Osteoblast (primary cell): Measurements from ENCODE around the gene ARMC9. TPM values are rescaled to one million over a fixed set of nuclear protein-coding genes. Genes with fewer than 3 reads are reported as not detected.

ENCODE experiments used
- DNase-seq: peaks from one replicate; pipeline ENCODE4 v3.0.0; 2011; ENCODE audit warnings: low spot score, mixed read lengths; ENCODE audit not compliant: insufficient read length; ENCODE audit errors: missing footprints
- H2AFZ ChIP-seq: 2 replicates; pipeline ENCODE4 v1.6.0; 2011; ENCODE audit warnings: mild to moderate bottlenecking, low read length
- H3K27ac ChIP-seq: 2 replicates; pipeline ENCODE4 v1.5.1; 2011; ENCODE audit warnings: mild to moderate bottlenecking, low read depth, low read length, moderate library complexity
- H3K27me3 ChIP-seq: 2 replicates; pipeline ENCODE4 v1.6.0; 2012; ENCODE audit warnings: mild to moderate bottlenecking, control low read depth, inconsistent platforms, low read length, moderate library complexity; ENCODE audit not compliant: insufficient read depth
- H3K36me3 ChIP-seq: 2 replicates; pipeline ENCODE4 v1.5.1; 2011; ENCODE audit warnings: mild to moderate bottlenecking, low read length, control low read depth, moderate library complexity; ENCODE audit not compliant: insufficient read depth
- H3K4me1 ChIP-seq: 2 replicates; pipeline ENCODE4 v1.5.1; 2011; ENCODE audit warnings: mild to moderate bottlenecking, low read length, control low read depth, moderate library complexity; ENCODE audit not compliant: insufficient read depth
- H3K4me2 ChIP-seq: 2 replicates; pipeline ENCODE4 v1.6.0; 2011; ENCODE audit warnings: mild to moderate bottlenecking, low read length; ENCODE audit not compliant: insufficient read depth
- H3K4me3 ChIP-seq: fragments of 200-600 bp; sonication (generic); 3 replicates; pipeline ENCODE4 v1.5.1; 2012; ENCODE audit warnings: mild to moderate bottlenecking, low read length, inconsistent platforms; ENCODE audit not compliant: insufficient read depth
- H3K79me2 ChIP-seq: 2 replicates; pipeline ENCODE4 v1.6.0; 2012; ENCODE audit warnings: mild to moderate bottlenecking, low read length, control low read depth, inconsistent platforms; ENCODE audit not compliant: insufficient read depth
- H3K9me3 ChIP-seq: 2 replicates; pipeline ENCODE4 v1.5.1; 2011; ENCODE audit warnings: low read depth, low read length, control low read depth
- H4K20me1 ChIP-seq: 2 replicates; pipeline ENCODE4 v1.6.0; 2012; ENCODE audit warnings: mild to moderate bottlenecking, low read length, control low read depth; ENCODE audit not compliant: insufficient read depth
- CTCF ChIP-seq: IDR thresholded peaks from 2 replicates; pipeline ENCODE4 v1.5.1; 2011; ENCODE audit warnings: mild to moderate bottlenecking, low read depth, low read length, moderate library complexity; ENCODE audit errors: extremely low read depth
- total RNA-seq: library from RNA; depleted of rRNA; stranded (reverse); fragments of >200 nt; gene quantifications from 2 replicates; pipeline ENCODE4 v1.2.3, GENCODE V29; 2012

ARMC9 gene
- total RNA-seq, 1 donor = 221 TPM

DNA sequence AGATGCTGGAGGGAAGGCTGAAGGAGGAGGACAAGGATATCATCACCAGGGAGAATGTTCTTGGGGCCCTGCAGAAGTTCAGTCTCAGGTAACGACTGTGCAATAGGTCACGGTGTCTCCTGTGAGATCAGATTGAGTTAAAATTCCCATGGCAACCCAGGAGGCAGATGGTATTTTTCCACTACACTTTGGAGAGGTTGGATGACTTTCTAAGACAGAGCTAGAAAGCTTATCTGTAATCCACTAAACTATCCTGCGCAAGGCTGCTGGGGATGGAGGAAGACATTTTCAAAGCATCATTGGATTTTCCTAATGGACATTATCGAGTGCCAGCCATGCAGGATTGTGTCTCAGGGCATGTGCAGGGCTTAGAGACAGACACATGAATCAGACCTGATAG, 74.6 kb downstream of the ARMC9 start:
- no peak for DNase-seq
- no peak overlapping the region for H3K27ac ChIP-seq
- H3K4me2 ChIP-seq = no peak overlapping the region
- no peaks in the 10 kb centered on the region for H3K9me3 ChIP-seq
- no peaks in the 10 kb centered on the region for H3K4me1 ChIP-seq
- no peak overlapping the region for H3K4me3 ChIP-seq
- no peaks in the 10 kb centered on the region for H3K79me2 ChIP-seq
- no peak overlapping the region for H2AFZ ChIP-seq
- no peak for TF ChIP-seq CTCF
- H3K27me3 ChIP-seq = no peaks in the 10 kb centered on the region
- no peaks in the 10 kb centered on the region for H4K20me1 ChIP-seq
- H3K36me3 ChIP-seq = peaks cover 75% of the 10 kb centered on the region

- Histone ChIP-seq H3K36me3 (peaks cover 79% of the 10 kb centered on the region), H3K27ac (no peak overlapping the region), H2AFZ (no peak overlapping the region), H3K9me3 (no peaks in the 10 kb centered on the region), H3K4me1 (no peaks in the 10 kb centered on the region), H4K20me1 (no peaks in the 10 kb centered on the region), H3K27me3 (no peaks in the 10 kb centered on the region), H3K4me3 (no peak overlapping the region), H3K4me2 (no peak overlapping the region), H3K79me2 (no peaks in the 10 kb centered on the region)
- no peak for TF ChIP-seq CTCF
- no peak for DNase-seq
Measured at GRCh38 chr2:231276987-231277386, 78.6 kb downstream of the ARMC9 start.

- H3K4me1 ChIP-seq = no peaks in the 10 kb centered on the region
- H3K9me3 ChIP-seq = no peaks in the 10 kb centered on the region
- no peak for DNase-seq
- H3K27me3 ChIP-seq = no peaks in the 10 kb centered on the region
- no peak overlapping the region for H2AFZ ChIP-seq
- no peak for TF ChIP-seq CTCF
- H4K20me1 ChIP-seq = no peaks in the 10 kb centered on the region
- H3K36me3 ChIP-seq = peaks cover 78% of the 10 kb centered on the region
- H3K4me3 ChIP-seq = no peak overlapping the region
- H3K79me2 ChIP-seq = no peaks in the 10 kb centered on the region
- H3K4me2 ChIP-seq = no peak overlapping the region
- no peak overlapping the region for H3K27ac ChIP-seq
Measured at GRCh38 chr2:231277962-231278361, 79.5 kb downstream of the ARMC9 start.

DNA sequence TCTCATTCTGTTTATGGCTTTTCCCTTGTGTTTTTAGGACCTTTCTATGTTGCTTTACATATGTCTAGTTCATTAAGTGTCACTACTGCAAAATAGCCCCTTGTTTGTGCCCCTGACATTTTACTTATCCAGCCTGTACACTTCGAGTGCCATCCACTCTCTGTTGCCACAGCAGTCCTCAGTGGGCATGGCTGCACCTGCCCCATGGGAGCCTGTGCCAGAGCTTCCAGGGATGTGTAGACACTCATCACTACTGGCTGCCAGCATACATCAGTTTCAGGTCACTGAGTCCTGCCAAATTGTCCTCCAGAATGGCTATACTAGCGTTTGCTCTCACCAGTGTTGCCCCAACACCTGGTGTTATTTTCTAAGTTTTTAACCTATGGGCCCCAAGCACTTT, 80.4 kb downstream of the ARMC9 start:
- Histone ChIP-seq H3K27ac (no peak overlapping the region), H3K4me2 (no peak overlapping the region), H3K9me3 (no peaks in the 10 kb centered on the region), H4K20me1 (no peaks in the 10 kb centered on the region), H3K4me1 (no peaks in the 10 kb centered on the region), H3K4me3 (no peak overlapping the region), H3K36me3 (peaks cover 76% of the 10 kb centered on the region), H3K27me3 (no peaks in the 10 kb centered on the region), H2AFZ (no peak overlapping the region), H3K79me2 (no peaks in the 10 kb centered on the region)
- no peak for DNase-seq
- TF ChIP-seq CTCF = no peak
